Esophagus squamous epithelium (tissue), 4 donors: ENCODE measurements around the gene PPP1R12A.

Source experiments
- CTCF ChIP-seq, 6 experiments: fragments of 450-650 bp in 4 of 6; fragments of 200-600 bp in 2 of 6; sonication (generic) in 2 of 6; IDR thresholded peaks; one replicate each; pipeline ENCODE4 v1.5.1; 2016 to 2019; ENCODE audit warnings: antibody characterized with exemption in 6 of 6, mild to moderate bottlenecking in 4 of 6, moderate library complexity in 4 of 6
- POLR2A ChIP-seq, 4 donors: fragments of 450-650 bp; IDR thresholded peaks; one replicate each; pipeline ENCODE4 v1.6.1; 2017; ENCODE audit warnings: antibody characterized with exemption in 4 of 4, mild to moderate bottlenecking in 4 of 4, moderate library complexity in 3 of 4

GRCh38 chr12:79935624-79936345 is 888 bp upstream of the PPP1R12A start:
- TF ChIP-seq CTCF (IDR thresholded peaks at IDR 0.05) (no peak), POLR2A (IDR thresholded peaks at IDR 0.05) (no peak)
